ENCODE results near the gene ATG14.
A peak's percentile ranks its signal among the peaks of the same experiment; 100 is the strongest.
"Not testable (repeated sequence)": the region's sequence is repeated elsewhere in the genome, so short reads cannot be mapped to it uniquely, and the experiment has no call there.

Gene ATG14

GRCh38 chr14:55386037-55386808 is 25.4 kb downstream of the ATG14 start:
- DNase-seq, result no peak

DNA sequence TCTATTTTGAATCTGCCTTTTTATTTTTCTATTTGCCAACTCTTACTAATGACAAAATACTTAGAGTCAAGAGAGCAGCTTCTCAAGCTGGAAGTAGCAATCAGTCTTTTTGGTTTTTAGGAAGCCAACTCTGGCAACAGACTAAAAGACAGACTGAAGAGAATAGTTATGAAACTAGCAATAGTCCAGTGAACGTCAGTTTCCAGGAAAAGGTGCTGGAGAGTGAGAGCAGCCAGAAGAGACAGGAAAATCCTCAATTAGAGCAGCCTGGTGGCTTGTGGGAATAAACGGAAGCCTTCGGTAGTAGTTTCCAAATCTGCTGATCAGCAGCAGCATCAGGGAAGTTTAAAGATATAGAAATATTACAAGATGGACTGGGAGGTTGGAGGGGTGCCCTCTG is 27.1 kb downstream of the ATG14 start:
- no peak for DNase-seq

GRCh38 chr14:55383541-55384140 is 28.0 kb downstream of the ATG14 start:
- no peak for DNase-seq

DNA sequence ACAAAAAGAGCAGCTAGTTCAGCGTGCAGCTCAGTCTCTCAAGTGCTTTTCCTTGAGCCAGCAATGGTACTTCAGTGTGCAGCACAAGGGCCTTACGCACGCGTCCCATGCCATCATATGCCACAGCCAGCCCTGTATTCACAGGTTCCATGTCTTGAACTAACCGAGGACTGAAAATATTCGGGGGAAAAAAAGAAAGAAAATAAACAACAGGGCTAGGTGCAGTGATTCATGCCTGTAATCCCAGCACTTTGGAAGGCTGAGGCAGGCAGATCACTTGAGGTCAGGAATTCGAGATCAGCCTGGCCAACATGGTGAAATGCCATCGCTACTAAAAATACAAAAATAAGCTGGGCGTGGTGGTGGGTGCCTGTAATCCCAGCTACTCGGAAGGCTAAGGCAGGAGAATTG is 28.6 kb downstream of the ATG14 start:
- not testable (repeated sequence) for DNase-seq

GRCh38 chr14:55382483-55382882 is 29.1 kb downstream of the ATG14 start:
- no peak for DNase-seq

DNA sequence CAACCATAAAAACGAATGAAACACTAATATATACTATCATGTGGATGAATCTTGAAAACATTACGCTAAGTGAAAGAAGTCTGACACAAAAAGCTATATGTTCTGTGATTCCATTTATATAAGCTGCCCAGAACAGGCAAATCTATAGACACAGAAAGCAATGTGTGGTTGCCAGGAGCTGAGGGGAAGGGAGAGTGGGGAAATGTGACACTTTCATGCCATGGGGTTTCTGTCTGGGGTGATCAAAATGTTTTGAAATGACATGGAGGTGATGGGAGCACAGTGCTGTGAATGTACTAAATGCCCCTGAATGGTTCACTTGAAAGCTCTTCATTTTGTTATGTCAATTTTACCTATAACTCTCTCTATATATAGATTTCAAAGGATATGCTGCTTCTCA is 30.1 kb downstream of the ATG14 start:
- no peak for DNase-seq

DNA sequence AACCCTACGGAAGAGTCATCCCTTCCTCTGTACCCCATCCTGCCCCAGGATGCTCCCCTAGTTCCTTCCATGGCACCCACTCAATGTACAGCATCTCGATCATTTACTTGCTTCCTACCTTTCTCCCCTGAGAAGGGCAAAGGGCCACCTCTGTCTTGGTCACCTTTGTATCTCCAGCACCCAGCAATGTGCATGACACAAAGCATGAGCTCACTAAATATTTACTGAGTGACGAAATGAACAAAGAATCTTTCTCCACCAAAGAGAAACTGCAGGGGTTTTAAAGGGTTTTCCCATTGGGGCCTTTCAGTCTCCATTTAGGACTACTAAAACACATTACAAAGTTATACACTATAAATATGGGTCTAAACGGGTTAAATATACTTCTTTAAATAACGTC is 30.6 kb downstream of the ATG14 start:
- DNase-seq, result no peak

DNA sequence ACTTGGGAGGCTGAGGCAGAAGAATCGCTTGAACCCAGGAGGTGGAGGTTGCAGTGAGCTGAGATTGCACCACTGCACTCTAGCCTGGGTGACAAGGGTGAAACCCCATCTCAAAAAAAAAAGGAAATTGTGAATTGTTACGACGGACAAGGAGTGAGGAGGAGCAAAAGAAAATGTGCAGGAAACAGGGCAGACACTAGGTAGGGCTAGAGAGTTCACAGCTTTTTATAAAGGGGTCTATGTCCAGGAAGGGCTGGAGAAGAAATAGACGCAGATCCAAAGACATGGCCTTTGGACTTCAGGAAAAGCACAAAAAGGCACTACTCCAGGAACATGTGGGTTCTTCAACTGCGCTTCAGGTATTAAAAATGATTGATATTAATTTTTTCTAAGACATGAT is 34.4 kb downstream of the ATG14 start:
- DNase-seq, result no peak

- DNase-seq, result no peak
These were observed 36.9 kb downstream of the ATG14 start for GRCh38 chr14:55374771-55375170.

DNA sequence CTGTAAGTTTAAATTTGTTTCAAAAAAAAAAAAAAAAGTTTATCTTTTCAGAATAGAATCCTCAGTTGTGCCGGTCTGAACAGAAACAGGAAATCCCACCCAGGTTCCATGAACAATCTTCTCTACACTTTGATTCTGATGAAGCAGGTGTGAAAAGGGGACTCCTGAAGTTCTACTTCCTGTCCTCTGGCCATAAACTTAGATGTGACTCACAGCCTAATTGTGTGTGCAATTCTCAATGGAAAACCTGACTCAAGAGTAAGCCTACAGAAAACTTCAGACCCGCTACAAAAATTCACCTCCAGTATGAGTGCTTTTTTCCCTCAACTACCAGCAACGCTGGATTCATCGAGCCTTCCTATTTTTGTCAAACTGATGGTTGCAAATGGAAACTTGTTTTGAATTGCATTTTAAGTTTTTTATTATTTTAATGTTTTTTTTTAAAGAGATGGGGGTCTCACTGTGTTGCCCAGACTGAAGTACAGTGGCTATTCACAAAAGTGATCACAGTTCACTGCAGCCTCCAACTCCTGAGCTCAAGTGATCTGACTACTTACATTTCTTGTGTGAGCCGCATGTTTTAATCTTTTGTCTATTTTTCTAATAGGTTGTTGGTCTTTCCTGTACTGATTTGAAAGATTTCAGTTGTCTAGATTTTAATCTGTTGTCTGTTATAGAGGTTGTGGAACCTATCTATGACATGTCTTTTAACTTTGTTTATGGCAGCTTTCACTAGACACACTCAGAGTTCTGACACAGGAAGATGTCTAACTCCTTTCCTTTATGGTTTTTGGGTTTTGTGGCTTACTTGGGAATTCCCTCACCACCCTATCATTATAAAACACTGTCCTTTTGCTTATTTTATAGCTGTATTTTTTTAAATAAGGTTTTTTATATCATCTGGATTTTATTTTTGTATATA is 37.6 kb downstream of the ATG14 start:
- DNase-seq, result no peak

DNA sequence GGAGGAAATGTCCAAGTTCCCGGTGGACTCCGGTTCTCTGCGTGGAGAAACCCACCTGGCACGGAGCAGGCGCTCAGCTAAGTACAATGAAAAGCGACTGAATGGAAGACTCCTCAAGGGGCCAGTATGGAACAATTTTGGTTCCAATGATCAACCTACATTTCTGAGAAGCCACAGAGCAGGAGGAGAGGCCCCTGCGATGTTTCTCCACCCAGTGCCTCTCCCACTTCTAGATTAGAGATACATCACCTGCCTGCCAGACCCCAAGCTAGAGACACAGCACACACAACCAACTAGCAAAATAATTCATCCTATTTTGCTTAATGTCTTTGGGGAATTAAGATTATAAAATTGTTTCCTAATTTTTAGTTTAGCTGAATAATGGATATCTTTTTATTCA is 38.8 kb downstream of the ATG14 start:
- DNase-seq, result no peak

DNA sequence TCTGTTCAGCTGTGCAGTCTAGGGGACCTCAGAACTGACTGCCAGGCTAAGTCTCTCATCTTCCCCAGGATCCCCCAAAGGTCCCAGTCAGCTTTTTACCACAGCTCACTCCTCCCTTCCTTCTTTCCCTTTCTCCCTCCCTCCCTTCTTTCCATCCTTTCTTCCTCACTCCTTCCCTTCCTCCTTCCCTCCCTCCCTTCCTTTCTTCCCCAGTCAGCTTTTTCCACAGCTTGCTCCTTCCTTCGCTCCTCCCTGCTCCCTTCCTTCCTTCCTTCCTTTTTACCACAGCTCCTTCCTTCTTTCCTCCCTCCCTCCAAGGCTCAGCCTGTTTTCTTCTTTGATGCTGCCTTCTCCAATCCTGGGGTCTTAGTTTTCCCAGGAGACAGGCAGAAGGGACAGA is 39.2 kb downstream of the ATG14 start:
- no peak for DNase-seq

- no peak for DNase-seq
These were observed 40.7 kb downstream of the ATG14 start for GRCh38 chr14:55370883-55371455.

- DNase-seq, result no peak
These were observed 45.4 kb downstream of the ATG14 start for GRCh38 chr14:55366271-55366670.

- no peak for DNase-seq
These were observed 50.4 kb downstream of the ATG14 start for GRCh38 chr14:55361190-55361589.

GRCh38 chr14:55359307-55359706 is 52.3 kb downstream of the ATG14 start:
- no peak for DNase-seq

GRCh38 chr14:55356913-55357312 is 54.7 kb downstream of the ATG14 start:
- DNase-seq, result no peak

- no peak for DNase-seq
These were observed 55.7 kb downstream of the ATG14 start for GRCh38 chr14:55355922-55356321.

- peak; percentile 8 for DNase-seq
These were observed 57.1 kb downstream of the ATG14 start for GRCh38 chr14:55354500-55354899.

DNA sequence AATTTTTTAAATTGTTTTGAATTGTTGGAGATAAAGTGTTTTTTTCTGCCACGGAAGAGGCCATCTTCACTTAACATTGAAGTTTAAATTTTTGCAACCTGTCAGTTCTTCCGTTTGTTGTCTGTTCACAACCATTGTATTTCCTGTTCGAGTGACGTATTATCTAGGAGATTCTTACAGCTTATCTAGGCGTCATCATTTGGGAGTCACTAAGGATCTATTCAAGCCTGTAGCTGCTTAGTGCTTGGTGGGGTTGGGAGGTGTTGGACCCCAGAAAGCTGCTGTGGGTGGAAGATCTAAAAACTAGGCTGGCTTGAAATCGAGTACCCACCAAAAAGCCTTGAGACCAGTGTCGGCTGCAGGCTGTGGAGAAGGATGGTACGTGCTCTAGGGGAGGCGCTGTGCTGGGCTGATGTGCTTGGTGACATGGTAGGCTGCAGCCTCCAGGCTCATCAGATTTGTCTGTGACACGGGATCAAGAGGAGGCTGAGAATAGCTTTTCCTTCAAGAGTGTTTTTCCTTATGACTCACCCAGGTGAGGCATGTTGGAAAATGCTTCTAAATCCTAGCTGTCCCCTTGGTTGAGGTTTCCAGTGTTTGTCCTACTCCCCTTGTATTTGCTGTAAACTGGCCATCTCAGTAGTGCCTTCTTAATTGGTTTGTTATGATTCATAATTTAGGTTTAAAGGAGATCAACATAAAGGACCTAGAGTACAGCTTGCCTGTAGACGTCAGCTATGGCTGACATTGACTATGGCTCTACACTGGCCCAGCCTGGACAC is 57.8 kb downstream of the ATG14 start:
- no peak for DNase-seq

- DNase-seq, result no peak
These were observed 59.4 kb downstream of the ATG14 start for GRCh38 chr14:55352201-55352600.

GRCh38 chr14:55351111-55351510 is 60.5 kb downstream of the ATG14 start:
- DNase-seq, result no peak

DNA sequence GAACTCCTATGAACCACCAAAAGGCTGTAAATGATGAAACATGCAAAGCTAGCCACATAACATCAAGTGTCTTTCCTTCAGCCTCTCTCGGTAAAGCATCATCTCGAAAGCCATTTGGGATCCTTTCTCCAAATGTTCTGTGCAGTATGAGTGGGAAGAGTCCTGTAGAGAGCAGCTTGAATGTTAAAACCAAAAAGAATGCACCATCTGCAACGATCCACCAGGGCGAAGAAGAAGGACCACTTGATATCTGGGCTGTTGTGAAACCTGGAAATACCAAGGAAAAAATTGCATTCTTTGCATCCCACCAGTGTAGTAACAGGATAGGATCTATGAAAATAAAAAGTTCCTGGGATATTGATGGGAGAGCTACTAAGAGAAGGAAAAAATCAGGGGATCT is 61.2 kb downstream of the ATG14 start:
- DNase-seq, result no peak
